Measurements from ENCODE around the gene NUDCD3. TPM values are rescaled to one million over a fixed set of nuclear protein-coding genes. Genes with fewer than 3 reads are reported as not detected.

NUDCD3 gene
- total RNA-seq, 1 donor = 54.3 TPM

DNA sequence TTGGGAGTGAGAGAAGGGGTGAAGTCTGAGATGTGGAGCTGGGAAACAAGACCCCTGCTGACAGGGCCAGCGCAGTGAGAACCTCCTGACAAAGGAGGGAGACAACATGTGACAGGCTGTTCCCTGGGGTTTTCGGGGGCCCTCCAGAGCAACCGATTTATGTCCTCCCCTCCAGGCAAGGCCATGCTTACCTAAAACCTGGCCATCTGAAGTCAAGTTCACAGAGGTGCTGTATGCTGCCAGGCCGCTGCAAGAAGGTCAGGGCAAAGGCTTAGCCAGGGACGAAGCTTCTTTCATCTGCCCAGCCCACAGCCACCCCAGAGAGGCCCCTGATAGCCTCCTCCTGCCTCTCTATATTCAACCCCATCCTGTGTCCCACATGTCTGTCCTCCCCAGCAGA is 30.1 kb upstream of the NUDCD3 start:
- H4K20me1 ChIP-seq (ENCODE audit: insufficient read depth, low read length) = no peaks in the 10 kb centered on the region
- DNase-seq (ENCODE audit: insufficient read length, low spot score, missing footprints) = no peak
- no peak overlapping the region for H2AFZ ChIP-seq (ENCODE audit: low read length)
- H3K27ac ChIP-seq (ENCODE audit: low read depth, low read length) = no peak overlapping the region
- H3K9me3 ChIP-seq (ENCODE audit: low read depth, low read length) = no peaks in the 10 kb centered on the region
- H3K4me2 ChIP-seq (ENCODE audit: insufficient read depth, low read length) = no peak overlapping the region
- no peaks in the 10 kb centered on the region for H3K36me3 ChIP-seq (ENCODE audit: insufficient read depth, low read length)
- H3K79me2 ChIP-seq (ENCODE audit: insufficient read depth, low read length) = no peaks in the 10 kb centered on the region
- TF ChIP-seq, protein P1, sequence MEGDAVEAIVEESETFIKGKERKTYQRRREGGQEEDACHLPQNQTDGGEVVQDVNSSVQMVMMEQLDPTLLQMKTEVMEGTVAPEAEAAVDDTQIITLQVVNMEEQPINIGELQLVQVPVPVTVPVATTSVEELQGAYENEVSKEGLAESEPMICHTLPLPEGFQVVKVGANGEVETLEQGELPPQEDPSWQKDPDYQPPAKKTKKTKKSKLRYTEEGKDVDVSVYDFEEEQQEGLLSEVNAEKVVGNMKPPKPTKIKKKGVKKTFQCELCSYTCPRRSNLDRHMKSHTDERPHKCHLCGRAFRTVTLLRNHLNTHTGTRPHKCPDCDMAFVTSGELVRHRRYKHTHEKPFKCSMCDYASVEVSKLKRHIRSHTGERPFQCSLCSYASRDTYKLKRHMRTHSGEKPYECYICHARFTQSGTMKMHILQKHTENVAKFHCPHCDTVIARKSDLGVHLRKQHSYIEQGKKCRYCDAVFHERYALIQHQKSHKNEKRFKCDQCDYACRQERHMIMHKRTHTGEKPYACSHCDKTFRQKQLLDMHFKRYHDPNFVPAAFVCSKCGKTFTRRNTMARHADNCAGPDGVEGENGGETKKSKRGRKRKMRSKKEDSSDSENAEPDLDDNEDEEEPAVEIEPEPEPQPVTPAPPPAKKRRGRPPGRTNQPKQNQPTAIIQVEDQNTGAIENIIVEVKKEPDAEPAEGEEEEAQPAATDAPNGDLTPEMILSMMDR (IDR thresholded peaks at IDR 0.05; ENCODE audit: extremely low read depth, low read depth, low read length) = no peak
- H3K4me3 ChIP-seq (ENCODE audit: insufficient read depth, low read length) = no peak overlapping the region
- peaks cover 4% of the 10 kb centered on the region for H3K27me3 ChIP-seq (ENCODE audit: insufficient read depth, low read length)
- H3K4me1 ChIP-seq (ENCODE audit: insufficient read depth, low read length) = no peaks in the 10 kb centered on the region

DNA sequence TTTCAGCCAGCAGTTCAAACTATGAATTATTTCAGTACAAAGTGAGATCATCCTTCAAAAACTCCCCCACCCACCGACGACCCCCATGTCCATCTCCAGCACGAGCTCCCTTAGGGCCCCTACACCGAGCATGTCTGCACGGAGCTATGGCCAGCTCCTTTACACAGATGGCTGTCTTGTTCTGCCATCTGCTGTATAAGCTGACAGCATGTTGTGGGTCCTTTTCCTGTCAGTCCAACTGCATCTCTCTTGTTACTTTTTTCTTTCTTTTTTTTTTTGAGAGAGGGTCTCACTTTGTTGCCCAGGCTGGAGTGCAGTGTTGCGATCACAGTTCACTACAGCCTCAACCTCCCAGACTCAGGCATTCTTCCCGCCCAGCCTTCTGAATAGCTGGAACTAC is 29.1 kb upstream of the NUDCD3 start:
- no peaks in the 10 kb centered on the region for H3K4me1 ChIP-seq (ENCODE audit: insufficient read depth, low read length)
- no peaks in the 10 kb centered on the region for H3K79me2 ChIP-seq (ENCODE audit: insufficient read depth, low read length)
- no peaks in the 10 kb centered on the region for H3K9me3 ChIP-seq (ENCODE audit: low read depth, low read length)
- no peak overlapping the region for H3K4me2 ChIP-seq (ENCODE audit: insufficient read depth, low read length)
- H3K27me3 ChIP-seq (ENCODE audit: insufficient read depth, low read length) = peaks cover 4% of the 10 kb centered on the region
- TF ChIP-seq, protein P1 (IDR thresholded peaks at IDR 0.05; ENCODE audit: extremely low read depth, low read depth, low read length) = no peak
- H3K36me3 ChIP-seq (ENCODE audit: insufficient read depth, low read length) = no peaks in the 10 kb centered on the region
- H4K20me1 ChIP-seq (ENCODE audit: insufficient read depth, low read length) = no peaks in the 10 kb centered on the region
- H3K4me3 ChIP-seq (ENCODE audit: insufficient read depth, low read length) = no peak overlapping the region
- no peak overlapping the region for H2AFZ ChIP-seq (ENCODE audit: low read length)
- no peak for DNase-seq (ENCODE audit: insufficient read length, low spot score, missing footprints)
- no peak overlapping the region for H3K27ac ChIP-seq (ENCODE audit: low read depth, low read length)

DNA sequence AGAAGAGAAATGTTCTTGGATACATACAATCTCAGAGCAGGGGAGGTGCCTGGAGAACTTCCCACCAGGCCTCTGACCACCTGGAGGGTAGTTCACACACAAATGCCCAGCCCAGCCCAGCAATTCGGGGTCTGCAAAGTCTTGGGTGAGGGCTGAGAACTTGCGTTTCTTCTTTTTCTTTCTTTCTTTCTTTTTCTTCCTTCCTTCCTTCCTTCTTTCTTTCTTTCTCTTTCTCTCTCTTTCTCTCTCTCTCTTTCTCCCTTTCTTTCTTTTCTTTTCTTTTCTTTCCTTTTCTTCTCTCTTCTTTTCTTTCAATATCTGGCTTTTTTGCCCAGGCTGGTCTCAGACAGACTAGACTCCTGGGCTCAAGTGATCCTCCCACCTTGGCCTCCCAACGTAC is 28.3 kb upstream of the NUDCD3 start:
- H2AFZ ChIP-seq (ENCODE audit: low read length) = no peak overlapping the region
- H3K9me3 ChIP-seq (ENCODE audit: low read depth, low read length) = no peaks in the 10 kb centered on the region
- no peak overlapping the region for H3K27ac ChIP-seq (ENCODE audit: low read depth, low read length)
- no peaks in the 10 kb centered on the region for H3K79me2 ChIP-seq (ENCODE audit: insufficient read depth, low read length)
- no peak overlapping the region for H3K4me2 ChIP-seq (ENCODE audit: insufficient read depth, low read length)
- peaks cover 4% of the 10 kb centered on the region for H3K27me3 ChIP-seq (ENCODE audit: insufficient read depth, low read length)
- H3K36me3 ChIP-seq (ENCODE audit: insufficient read depth, low read length) = no peaks in the 10 kb centered on the region
- DNase-seq (ENCODE audit: insufficient read length, low spot score, missing footprints) = no peak
- no peak overlapping the region for H3K4me3 ChIP-seq (ENCODE audit: insufficient read depth, low read length)
- TF ChIP-seq, protein P1 (IDR thresholded peaks at IDR 0.05; ENCODE audit: extremely low read depth, low read depth, low read length) = no peak
- no peaks in the 10 kb centered on the region for H4K20me1 ChIP-seq (ENCODE audit: insufficient read depth, low read length)
- no peaks in the 10 kb centered on the region for H3K4me1 ChIP-seq (ENCODE audit: insufficient read depth, low read length)

DNA sequence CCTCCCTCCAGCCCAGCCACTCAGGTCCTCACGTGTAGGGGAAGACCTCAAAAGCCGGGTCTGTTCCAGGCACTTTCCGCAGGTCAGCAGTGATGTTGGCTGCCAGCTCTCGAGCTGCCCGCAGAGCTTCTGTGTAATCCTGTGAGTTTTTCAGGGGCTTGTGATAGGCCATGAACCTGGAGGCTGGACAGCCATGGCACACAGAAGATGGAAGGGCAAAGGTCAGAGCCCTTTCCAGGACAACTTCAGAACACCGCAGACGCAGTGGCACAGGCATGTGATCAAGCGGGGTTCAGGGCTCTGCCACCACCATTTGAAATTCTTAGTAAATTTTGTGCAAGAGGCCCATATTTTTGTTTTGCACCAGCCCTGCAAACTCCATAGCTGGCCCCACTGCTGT is 26.7 kb upstream of the NUDCD3 start:
- Histone ChIP-seq H4K20me1 (ENCODE audit: insufficient read depth, low read length) (no peaks in the 10 kb centered on the region), H3K9me3 (ENCODE audit: low read depth, low read length) (no peaks in the 10 kb centered on the region), H3K4me3 (ENCODE audit: insufficient read depth, low read length) (no peak overlapping the region), H3K4me2 (ENCODE audit: insufficient read depth, low read length) (no peak overlapping the region), H2AFZ (ENCODE audit: low read length) (no peak overlapping the region), H3K27me3 (ENCODE audit: insufficient read depth, low read length) (no peaks in the 10 kb centered on the region), H3K4me1 (ENCODE audit: insufficient read depth, low read length) (no peaks in the 10 kb centered on the region), H3K36me3 (ENCODE audit: insufficient read depth, low read length) (no peaks in the 10 kb centered on the region), H3K79me2 (ENCODE audit: insufficient read depth, low read length) (no peaks in the 10 kb centered on the region), H3K27ac (ENCODE audit: low read depth, low read length) (no peak overlapping the region)
- TF ChIP-seq, protein P1 (IDR thresholded peaks at IDR 0.05; ENCODE audit: extremely low read depth, low read depth, low read length) = no peak
- DNase-seq (ENCODE audit: insufficient read length, low spot score, missing footprints) = no peak
